ENCODE results near the gene EXOC4. TPM values are rescaled to one million over a fixed set of nuclear protein-coding genes. Genes with fewer than 3 reads are reported as not detected.
"Not testable (repeated sequence)": the region's sequence is repeated elsewhere in the genome, so short reads cannot be mapped to it uniquely, and the experiment has no call there.

EXOC4 gene
- total RNA-seq, 1 donor from 2014 or later, result 81.9 TPM

DNA sequence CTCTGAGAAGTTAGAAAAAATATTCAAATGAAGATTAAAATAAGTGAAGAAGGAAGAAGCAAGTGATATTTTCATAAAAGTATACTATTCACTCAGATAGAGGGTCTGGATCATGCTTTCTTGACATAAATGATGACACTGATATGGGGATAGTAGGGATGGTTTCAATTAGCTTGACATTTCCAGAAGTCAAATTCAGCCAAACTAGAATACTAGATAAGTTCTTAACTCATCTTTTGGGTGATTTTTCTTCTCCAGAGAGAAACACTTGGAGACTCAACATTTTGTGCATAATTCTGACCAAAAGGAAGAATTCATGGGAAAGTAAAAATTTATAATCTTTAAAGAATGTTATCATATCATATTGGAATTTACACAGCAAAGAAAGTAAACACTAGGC, 722.3 kb downstream of the EXOC4 start:
- DNase-seq (ENCODE audit: low spot score), result no peak

DNA sequence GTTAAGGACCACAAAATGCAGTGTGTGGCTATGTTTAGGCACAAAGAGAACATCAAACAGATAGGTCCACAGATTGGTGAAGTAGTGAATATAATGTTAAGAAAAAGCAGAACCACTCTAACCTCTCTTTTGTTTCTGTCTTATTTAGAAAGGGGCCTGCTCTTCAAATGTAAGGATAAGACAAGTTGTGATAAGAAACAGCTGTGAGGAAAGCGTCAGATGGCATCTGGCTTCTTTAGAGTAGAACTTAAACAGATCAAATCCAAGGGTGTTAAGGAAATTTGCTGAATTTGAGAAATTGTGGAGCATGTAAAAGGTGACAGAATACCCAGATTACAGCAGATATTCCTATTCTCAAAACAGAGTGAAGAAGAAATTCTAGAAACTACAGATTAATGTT, 723.3 kb downstream of the EXOC4 start:
- DNase-seq (ENCODE audit: low spot score), result peak; percentile 22

DNA sequence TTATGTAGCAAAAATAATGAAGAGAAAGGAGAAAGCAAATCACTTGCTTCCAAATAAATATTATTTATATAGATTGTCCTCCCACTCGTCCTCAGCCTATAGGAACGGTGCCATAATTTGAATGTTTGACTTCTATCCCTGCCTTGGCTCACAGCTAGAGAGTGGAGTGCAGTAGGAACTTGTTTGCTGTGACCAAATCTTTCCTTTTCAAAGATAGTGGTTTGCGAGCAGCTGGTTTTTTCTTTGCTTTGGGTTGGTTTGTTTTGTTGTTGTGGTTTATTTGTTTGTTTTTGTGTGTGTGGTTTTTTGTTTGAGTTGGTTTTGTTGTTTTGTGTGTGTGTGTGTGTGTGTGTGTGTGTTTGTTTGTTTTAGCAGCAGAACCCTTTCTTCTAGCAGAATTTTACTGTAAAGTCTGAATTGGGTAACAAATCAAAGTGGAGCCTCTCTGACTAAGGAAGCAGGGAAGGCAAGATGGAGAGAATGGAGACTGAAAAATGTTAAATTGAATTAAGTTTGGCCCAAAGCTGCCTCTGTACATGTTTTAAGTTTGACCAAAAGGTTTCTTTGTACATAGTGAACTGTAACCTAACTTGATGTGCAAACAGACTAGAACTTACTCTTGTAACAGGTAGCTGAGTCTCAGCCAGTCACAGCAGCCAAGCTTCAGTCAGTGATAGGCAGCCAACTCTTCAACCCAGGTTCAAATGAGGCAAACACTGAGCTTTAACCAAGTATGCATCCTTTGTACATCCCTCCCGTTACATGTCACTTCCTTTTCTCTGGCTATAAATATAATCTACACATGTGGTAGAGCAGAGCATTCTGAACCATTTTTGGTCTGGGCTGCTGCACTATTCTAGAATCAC, 724.8 kb downstream of the EXOC4 start:
- no peak for DNase-seq (ENCODE audit: low spot score)

DNA sequence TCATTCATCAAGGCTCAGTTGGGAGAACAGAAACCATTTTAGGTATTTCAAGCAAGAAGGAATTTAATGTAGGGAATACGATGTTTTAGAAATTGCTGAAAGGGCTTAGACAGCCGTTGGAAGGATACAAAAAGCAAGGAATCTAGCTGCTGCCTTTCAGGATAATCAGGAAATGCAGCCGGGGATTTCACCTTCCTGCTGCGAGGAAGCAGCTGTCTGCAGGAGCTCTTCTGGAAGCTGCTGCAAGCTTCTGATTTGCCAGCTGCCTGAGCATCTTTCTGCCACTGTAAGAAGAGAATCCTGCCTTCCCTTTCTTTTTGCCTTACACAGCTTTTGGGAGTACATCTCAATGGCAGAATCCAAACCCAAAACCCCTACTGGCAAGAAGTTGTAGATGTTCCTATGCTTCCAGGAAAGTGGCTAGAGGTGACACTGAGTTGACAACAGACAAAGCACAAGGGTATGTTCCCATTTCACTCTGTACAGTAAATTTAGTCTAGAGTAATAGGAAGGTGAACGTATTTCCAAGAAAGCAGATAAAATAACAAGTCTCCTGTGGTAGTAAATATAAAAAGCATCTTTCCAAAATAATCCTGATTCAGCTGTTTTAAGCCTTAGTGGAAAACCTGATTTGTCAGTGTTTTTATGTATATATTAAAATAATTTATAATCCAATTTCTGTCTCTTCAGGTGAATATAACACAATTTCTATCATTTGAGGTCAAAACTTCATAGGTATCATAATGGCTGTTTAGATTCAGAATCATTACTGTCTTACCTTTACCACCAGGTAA, 725.8 kb downstream of the EXOC4 start:
- peak; percentile 5 for DNase-seq (ENCODE audit: low spot score)

DNA sequence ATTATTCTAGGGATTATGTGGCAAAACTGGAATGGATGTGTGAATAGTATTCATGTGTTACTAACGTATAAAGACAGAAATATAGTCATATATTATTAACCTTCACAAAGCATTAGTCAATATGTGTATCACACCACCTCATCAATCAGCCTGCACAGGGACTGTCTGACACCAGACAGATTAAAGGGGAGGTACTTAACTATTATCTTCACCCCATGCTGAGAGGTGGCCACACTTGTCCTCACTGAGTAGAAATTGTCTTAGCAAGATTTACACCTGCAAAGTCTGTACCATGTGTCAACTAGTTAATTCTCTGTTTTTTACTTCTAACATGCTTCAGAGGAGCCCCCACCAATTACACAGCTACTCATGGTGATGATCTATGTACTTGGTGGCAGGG, 727.9 kb downstream of the EXOC4 start:
- no peak for DNase-seq (ENCODE audit: low spot score)

DNA sequence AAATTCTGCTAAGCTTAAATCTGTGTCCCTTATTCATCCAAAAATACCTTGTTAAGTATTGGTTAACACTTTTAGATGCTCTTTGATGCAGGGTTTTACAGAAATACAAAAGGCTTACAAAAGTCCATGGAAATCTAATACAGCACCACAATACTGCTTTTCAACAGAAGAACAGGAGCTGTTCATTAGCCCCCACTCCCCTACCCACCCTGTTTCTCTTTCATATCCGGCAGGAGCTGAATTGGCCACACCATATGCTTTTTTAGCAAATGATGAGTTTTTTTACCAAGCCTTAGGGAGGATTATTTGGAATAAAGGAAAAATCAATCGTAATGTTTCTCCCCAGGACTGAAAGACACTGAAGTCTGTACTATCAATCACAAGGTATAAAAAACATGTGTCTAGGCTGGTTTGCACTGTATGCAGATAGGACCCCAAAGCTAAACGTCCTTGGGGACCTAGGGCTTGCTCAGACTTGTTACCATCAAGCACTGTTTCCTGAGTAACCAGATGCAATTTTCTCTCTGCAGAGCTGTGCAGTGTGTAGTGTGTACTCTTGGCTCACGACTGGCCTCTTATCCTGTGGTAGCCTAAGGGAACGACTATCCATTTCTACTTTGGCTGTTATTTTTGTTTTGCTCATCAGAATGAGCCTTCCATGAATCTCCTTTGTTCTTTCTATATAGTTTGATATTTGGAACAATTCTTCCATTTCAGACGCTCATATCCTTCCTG, 731.0 kb downstream of the EXOC4 start:
- no peak for DNase-seq (ENCODE audit: low spot score)

DNA sequence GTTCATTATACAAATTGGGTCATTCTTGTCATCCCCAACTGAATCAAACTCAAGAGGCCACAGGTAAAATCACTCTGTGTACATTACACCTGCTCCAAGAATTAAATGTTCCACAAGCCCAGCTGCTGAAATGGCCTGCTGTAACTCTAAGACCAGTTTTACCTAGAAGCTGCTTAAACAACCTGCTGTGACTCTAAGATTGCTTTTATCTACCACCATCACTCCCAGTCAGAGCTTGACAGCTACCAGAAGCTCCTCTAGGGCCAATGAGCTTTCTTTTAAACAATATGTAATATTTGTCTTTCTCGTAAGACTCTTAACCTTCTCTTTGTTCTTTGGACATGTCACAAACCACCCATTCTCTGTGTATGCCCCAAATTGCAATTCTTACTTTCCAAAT, 732.4 kb downstream of the EXOC4 start:
- DNase-seq (ENCODE audit: low spot score), result no peak

DNA sequence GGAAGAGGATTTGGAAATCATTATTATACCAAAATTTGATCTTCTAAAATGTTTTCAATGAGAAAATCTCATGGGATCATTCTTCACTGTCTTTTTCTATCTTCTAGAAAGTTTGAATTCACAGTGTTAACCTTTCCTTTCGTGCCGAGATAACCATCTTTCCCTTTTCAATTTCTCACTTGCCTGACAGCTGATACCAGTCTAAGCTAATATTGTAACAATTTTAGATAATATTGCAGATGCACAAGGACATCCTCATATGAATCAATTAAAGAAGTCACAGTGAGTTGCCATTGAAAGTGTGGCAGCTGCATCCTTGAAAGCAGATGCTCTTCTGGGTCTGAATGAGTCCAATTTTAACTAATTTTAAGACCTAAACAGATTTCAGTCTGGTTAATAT, 734.7 kb downstream of the EXOC4 start:
- DNase-seq (ENCODE audit: low spot score), result no peak

DNA sequence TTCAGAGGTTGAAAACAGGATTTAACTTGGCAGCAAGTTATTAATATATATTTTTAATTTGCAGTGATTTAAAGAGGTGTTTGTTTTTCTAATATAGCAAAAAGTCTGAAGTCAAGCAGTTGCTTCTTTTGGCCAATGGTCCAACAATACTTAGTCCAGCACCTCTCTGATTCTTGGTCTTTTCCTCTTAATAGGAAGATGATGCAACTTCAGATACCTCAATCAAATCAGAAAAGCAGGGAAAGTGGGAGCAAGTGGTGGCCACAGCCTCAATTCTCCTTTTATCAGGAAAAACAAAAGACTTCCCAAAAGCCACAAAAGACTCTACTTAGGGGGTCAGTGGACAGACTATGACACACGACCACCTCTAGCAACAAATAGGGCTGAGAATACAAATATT, 740.7 kb downstream of the EXOC4 start:
- DNase-seq (ENCODE audit: low spot score), result no peak

DNA sequence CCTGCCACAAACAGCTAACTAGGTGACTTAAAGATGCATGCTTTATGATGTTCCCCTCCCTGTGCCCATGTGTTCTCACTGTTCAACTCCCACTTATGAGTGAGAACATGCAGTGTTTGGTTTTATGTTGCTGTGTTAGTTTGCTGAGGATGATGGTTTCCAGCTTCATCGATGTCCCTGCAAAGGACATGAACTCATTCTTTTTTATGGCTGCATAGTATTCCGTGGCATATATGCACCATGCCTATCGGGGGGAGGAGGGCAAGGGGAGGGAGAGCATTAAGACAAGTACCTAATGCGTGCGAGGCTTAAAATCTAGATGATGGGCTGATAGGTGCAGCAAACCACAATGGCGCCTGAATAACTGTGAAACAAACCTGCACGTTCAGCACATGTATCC, 741.2 kb downstream of the EXOC4 start:
- not testable (repeated sequence) for DNase-seq (ENCODE audit: low spot score)

DNA sequence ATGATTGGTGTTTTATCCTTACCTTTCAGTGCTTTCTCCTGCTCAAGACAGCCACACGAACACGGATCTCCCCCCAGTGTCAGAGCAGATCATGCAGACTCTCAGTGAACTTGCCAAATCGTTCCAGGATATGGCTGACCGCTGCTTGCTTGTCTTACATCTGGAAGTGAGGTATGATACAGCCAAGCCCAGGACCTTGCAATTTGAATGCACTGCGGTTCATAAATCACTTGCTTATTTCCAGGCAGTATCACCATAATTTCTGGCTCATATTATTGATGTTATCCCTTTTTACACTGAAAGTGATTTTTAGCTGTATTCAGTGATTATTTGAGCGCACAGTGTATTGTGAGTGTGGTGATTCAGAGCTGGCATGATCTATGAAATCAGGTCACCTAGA, 744.6 kb downstream of the EXOC4 start:
- DNase-seq (ENCODE audit: low spot score), result no peak

DNA sequence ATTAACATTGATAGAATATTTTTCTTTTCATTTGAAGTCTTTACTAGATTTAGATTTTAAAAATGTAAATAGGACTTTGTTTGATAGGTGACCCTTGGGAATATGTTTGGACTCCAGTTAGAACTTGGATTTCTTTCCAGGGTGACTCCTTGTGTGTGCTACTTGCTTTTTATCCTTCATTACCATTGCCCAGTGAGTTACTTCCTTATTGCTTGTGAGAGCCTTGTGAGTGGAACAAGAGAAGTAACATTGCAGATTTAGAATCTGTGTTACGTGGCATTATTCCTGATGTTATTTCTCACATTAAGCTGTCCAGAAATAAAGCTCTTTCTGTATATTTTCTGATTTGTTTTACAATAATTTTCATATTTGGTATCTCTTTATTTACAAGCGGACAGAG, 746.3 kb downstream of the EXOC4 start:
- DNase-seq (ENCODE audit: low spot score), result no peak

DNA sequence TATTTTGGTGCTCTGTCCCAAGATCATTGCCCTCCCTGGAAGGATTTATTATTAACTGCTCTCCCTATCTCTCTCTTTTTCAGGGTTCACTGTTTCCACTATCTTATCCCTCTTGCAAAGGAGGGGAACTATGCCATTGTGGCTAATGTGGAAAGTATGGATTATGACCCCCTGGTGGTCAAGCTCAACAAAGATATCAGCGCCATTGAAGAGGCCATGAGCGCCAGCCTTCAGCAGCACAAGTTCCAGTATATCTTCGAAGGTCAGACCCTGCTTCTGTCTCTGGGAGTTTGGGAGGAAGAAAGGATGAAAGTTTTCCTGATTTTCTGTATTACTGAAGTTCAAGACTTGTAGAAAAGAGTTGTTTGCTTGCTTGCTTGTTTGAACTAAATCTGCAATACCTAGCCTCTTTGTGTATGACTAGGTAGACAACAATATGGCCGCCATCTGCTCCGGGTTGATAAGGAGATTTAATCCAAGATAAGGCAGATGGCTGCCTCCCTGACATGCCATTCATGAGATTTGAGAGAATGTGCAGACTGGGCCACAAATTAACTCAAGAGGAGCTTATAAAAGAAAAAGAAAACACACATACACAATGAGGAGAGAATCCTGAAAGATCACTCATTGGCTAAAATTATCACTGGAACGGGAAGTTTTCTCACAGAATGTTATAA, 752.1 kb downstream of the EXOC4 start:
- DNase-seq (ENCODE audit: low spot score), result no peak

DNA sequence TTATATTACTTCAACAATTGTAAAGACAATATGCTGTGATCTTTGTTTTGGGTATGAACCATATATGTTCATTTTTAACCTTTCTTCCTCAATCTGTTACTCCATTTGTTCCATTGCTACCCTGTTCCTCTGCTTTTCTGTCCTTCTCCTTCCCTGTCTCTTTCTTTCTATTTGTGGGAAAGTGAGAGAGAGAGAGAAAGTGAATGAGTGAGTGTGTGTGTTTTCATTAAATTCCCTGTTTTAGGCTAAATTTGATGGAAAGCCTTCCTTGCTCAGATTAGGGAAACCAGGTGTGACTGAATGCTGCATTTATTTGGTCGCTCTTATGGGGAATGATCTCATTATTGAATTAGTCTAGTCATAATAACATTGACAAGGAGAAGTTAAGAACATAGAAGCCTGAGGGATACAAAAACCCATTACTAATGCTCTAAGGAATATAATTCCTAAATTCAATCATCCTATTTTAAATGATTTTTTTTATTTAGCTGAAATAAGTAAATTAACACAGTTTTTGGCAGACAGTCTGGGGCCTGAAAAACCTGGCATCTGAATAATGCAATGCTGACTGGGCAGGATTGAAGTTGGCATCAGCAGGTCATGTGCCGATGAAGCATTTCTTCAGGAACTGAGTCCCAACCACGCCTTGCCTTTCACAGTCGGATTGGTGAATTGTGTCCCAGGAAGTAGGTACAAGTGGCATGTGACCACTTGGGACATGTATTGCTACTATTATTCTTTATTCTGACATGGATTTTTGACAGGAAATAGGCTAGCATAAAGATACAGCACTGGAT, 756.6 kb downstream of the EXOC4 start:
- DNase-seq (ENCODE audit: low spot score), result no peak

DNA sequence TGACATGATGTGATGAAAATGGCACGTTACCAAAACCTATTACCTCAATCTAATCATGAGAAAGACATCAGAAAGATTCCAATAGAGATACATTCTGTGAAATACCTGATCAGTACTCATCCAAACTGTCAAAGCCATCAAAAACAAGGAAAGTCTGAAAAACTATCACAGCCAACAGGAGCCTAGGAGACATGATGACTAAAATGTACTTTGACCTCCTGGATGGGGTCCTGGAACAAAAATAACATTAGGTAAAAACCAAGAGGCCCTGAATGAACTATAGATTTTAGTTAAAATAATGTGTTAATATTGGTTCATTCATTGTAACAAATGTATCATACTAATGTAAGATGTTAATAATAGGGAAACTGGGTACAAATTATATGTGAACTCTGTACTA, 760.4 kb downstream of the EXOC4 start:
- no peak for DNase-seq (ENCODE audit: low spot score)

DNA sequence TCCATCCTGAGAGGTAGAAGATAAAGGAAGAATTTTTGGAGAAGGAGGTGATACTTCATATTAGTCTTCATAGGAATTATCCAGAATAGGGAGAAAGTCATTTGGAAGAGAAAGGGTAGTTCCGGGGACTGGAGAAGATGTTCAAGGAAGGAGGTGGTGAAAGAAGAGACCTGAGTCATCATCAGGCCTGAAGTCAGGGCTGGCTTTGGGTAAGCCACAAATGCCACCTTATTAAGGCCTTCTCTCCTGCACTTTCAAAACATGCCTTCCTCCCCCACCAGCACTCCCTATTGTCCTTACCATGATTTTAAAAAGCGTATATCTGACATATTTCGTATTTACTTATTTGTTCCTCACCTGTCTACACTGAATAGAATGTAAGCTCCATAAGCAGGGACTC, 762.1 kb downstream of the EXOC4 start:
- DNase-seq (ENCODE audit: low spot score), result no peak

DNA sequence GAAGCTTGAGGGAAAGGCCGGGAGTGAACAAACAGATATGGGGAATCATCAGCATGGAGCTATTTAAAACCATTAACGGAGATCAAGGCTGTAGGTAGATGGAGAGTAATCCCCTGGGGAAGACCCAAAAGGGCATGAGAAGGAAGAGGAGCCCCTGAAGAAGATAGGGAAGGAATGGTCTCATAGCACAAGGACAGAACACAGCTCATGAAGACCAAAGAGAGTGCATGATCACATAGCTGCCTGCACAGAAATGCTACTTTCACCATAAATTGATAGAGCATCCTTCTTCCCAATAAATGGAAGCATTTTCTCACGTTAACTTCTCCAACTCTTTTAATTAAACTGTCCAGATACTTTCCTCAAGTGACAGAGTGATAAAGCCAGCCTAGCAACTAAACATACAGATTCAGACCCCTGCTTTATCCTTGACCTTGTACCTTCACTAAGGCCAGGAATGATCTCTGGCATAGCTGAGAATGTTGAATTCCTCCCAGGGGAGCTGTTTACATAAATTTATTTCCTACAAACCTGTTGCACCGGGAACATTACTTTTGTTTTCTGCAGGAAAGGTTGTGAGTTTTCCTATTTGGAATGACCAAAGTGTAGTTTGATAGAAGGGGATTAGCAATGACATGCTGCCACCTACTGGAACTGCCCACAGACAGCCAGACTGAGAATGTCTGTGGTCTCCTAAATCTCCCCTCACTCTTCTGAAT, 763.5 kb downstream of the EXOC4 start:
- DNase-seq (ENCODE audit: low spot score), result peak; percentile 31

DNA sequence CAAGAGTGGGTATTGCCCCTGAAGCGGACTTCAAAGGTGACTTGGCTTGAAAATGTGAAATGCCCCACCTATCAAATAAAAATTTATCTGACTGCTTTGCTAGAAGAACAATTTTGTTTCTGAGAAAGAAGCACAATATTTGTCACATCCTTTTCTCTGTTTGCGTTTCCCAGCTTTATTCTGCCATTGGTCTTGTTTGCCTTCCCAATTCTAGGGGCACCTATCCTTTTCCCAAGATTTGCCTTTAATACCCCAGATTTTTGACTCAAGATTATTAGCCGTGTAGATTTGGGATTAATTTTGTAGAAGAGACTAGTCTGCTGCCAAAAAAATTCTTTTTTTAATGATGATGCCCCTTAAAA, 764.0 kb downstream of the EXOC4 start:
- DNase-seq (ENCODE audit: low spot score), result no peak

DNA sequence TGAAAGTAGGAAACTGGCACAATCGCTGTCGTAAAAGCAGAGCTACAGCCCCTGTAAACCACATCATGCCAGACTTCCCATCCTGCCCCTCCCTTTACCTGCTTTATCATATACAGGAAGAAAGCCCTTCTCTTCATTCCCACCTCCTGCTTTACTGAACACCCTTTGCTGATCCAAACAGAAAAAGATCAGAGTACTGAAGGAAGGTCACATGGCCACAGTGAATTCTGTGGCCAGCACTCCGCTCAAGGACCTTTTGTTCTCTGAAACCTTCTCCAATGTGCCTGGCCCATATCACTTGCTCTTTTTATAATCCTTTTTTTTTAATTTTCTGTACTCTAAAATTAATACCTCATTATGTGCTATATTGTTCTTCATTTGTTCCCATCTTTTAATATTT, 765.4 kb downstream of the EXOC4 start:
- no peak for DNase-seq (ENCODE audit: low spot score)

DNA sequence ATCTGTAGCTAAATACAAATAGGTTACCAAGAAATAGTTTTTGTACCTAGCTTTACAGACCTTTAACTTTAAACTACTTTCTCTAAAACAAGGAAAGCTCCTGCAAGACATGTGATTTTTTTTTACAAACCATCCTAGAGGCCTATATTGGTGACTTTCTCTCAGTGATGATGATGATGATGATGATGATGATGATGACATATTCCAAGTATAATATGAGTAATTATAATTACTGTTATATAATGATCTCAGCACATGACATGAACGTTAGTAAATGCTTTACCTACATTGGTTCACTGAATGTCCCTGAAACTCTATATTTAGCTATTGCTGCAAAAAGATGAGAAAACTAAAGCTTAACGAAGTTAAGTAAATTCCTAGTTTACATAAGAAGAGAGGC, 766.4 kb downstream of the EXOC4 start:
- DNase-seq (ENCODE audit: low spot score), result no peak

Data from umbilical cord (tissue), 2 donors.